MM.1S (cell line): ENCODE data around the gene HS3ST6.
"Not testable (repeated sequence)": the region's sequence is repeated elsewhere in the genome, so short reads cannot be mapped to it uniquely, and the experiment has no call there.

Experiments
- EZH2phosphoT487 ChIP-seq: fragments of 300-600 bp; sonication (generic); IDR thresholded peaks from 2 replicates; pipeline ENCODE4 v1.6.1; 2018; ENCODE audit warnings: antibody characterized with exemption, low read length
- TF ChIP-seq, protein P1 (sequence below): fragments of 300-600 bp; sonication (generic); IDR thresholded peaks from 2 replicates; pipeline ENCODE4 v1.5.1; 2016; ENCODE audit warnings: antibody characterized with exemption, low read length, mixed read lengths

DNA sequence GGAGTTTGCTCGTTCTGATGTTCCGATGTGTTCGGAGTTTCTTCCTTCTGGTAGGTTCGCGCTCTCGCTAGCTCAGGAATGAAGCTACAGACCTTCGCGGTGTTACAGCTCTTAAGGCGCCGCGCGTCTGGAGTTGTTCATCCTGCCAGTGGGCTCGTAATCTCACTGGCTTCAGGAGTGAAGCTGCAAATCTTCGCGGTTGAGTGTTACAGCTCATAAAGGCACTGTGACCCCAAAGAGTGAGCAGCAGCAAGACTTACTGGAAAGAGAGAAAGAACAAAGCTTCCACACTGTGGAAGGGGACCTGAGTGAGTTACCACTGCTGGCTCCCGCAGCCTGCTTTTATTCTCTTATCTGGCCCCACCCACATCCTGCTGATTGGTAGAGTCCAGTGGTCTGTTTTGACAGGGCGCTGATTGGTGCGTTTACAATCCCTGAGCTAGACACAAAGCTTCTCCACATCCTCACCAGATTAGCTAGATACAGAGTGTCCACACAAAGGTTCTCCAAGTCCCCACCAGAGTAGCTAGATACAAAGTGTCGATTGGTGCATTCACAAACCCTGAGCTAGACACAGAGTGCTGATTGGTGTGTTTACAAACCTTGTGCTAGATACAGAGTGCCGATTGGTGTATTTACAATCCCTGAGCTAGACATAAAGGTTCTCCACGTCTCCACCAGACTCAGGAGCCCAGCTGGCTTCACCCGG lies 39.4 kb upstream of the HS3ST6 start:
- TF ChIP-seq, protein P1, sequence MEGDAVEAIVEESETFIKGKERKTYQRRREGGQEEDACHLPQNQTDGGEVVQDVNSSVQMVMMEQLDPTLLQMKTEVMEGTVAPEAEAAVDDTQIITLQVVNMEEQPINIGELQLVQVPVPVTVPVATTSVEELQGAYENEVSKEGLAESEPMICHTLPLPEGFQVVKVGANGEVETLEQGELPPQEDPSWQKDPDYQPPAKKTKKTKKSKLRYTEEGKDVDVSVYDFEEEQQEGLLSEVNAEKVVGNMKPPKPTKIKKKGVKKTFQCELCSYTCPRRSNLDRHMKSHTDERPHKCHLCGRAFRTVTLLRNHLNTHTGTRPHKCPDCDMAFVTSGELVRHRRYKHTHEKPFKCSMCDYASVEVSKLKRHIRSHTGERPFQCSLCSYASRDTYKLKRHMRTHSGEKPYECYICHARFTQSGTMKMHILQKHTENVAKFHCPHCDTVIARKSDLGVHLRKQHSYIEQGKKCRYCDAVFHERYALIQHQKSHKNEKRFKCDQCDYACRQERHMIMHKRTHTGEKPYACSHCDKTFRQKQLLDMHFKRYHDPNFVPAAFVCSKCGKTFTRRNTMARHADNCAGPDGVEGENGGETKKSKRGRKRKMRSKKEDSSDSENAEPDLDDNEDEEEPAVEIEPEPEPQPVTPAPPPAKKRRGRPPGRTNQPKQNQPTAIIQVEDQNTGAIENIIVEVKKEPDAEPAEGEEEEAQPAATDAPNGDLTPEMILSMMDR, result not testable (repeated sequence)
- TF ChIP-seq EZH2phosphoT487, result not testable (repeated sequence)
